Measurements from ENCODE around the gene ZNF385B.

DNA sequence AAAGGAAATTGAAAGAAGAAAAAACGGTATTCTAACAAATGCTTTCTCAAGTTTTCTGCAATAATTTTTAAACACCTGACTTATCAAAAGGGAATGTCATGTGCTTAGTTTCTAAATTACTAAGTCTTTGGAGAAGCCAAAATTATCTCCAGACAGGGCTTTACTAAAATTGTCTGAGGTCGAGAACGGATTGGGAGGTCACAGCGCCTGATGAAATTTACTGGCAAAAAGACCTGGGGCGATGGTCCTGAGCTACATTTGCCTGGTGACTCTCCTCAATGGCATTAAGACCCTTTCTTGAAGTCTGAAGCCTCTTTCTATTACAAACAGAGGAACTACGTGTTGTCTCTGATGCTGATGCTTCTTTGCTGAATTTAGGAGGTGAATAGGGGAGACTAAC is 305.0 kb downstream of the ZNF385B start:
- TF ChIP-seq POLR2A (IDR thresholded peaks at IDR 0.05), result no peak
- TF ChIP-seq, protein P1, sequence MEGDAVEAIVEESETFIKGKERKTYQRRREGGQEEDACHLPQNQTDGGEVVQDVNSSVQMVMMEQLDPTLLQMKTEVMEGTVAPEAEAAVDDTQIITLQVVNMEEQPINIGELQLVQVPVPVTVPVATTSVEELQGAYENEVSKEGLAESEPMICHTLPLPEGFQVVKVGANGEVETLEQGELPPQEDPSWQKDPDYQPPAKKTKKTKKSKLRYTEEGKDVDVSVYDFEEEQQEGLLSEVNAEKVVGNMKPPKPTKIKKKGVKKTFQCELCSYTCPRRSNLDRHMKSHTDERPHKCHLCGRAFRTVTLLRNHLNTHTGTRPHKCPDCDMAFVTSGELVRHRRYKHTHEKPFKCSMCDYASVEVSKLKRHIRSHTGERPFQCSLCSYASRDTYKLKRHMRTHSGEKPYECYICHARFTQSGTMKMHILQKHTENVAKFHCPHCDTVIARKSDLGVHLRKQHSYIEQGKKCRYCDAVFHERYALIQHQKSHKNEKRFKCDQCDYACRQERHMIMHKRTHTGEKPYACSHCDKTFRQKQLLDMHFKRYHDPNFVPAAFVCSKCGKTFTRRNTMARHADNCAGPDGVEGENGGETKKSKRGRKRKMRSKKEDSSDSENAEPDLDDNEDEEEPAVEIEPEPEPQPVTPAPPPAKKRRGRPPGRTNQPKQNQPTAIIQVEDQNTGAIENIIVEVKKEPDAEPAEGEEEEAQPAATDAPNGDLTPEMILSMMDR (IDR thresholded peaks at IDR 0.05), result no peak

Measured in Peyer's patch (tissue), 4 donors.